LNCAP (cell line): ENCODE data around the gene ADAT3.

Source experiments
- TF ChIP-seq, protein P1 (sequence below): fragments of 450-650 bp; IDR thresholded peaks from 2 replicates; pipeline ENCODE4 v1.5.1; 2017; ENCODE audit warnings: mild to moderate bottlenecking

ADAT3 gene

GRCh38 chr19:1959928-1960589 lies 54.9 kb downstream of the ADAT3 start:
- TF ChIP-seq, protein P1, sequence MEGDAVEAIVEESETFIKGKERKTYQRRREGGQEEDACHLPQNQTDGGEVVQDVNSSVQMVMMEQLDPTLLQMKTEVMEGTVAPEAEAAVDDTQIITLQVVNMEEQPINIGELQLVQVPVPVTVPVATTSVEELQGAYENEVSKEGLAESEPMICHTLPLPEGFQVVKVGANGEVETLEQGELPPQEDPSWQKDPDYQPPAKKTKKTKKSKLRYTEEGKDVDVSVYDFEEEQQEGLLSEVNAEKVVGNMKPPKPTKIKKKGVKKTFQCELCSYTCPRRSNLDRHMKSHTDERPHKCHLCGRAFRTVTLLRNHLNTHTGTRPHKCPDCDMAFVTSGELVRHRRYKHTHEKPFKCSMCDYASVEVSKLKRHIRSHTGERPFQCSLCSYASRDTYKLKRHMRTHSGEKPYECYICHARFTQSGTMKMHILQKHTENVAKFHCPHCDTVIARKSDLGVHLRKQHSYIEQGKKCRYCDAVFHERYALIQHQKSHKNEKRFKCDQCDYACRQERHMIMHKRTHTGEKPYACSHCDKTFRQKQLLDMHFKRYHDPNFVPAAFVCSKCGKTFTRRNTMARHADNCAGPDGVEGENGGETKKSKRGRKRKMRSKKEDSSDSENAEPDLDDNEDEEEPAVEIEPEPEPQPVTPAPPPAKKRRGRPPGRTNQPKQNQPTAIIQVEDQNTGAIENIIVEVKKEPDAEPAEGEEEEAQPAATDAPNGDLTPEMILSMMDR, result no peak

DNA sequence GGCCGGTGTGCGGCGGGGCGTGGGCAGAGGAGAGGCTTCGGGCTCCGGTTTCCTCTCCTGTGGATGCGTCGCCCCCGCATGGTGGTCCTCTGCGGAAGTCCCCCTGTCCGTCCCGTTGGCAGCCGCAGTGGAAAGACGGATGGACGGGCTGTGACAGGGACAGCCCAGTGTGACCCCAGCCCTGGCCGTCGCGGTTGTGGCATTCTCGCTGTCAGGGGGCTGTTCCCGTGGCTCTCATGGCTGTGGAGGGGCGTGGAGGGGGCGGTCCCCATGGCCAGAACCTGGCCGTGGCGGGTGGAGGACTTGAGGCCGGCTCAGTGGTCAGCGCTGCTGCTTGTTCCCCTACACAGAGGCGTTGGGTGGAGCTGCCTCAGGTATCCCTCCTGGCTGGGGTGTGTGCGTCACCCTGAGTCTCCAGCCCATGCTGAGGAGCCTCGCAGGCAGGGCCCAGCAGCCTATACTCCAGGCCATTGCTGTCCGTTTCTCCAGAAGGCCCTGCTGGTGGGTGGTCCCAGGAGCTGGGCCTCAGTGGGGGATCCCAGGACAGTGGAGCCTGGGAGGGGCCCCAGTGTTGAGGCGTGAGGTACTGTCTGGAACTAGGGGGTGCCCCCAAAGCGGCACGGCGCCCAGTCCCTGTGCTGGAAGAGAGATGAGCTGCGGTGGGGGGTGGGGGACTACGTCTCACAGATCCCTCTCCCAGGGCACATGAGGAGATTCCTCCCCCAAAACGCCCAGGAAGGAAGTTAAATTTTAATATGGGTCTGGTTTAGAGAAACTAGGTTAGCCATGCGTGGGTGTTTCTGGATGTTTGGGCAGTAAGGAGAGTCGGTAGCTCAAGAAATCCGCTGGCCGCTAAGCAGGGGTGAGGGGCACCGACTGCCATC lies 56.0 kb downstream of the ADAT3 start:
- TF ChIP-seq, protein P1, result no peak

DNA sequence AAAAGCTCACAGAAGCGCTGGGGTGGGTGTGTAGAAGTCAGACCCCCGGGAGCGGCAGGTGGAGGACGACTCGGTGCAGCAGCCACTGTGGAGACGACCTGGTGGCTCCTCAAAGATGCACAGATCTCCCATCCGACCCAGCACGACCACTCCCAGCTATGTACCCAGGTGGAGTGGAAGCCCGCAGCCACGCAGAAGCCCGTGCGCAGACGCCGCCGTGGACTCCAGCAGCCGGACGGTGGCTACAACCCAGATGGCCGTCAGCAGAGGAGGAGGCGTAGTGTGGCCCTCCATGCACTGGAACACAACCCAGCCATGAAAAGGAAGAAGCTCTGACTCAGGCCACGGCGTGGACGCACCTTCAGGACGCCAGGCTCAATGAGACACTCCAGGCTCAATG lies 57.5 kb downstream of the ADAT3 start:
- TF ChIP-seq, protein P1, result no peak
